ENCODE results near the gene SHISAL2A.

Gene SHISAL2A

GRCh38 chr1:52614671-52615070 is 18.3 kb upstream of the SHISAL2A start:
- TF ChIP-seq TAF1 (IDR thresholded peaks at IDR 0.05; ENCODE audit: low read depth): no peak
- TF ChIP-seq, protein P1, sequence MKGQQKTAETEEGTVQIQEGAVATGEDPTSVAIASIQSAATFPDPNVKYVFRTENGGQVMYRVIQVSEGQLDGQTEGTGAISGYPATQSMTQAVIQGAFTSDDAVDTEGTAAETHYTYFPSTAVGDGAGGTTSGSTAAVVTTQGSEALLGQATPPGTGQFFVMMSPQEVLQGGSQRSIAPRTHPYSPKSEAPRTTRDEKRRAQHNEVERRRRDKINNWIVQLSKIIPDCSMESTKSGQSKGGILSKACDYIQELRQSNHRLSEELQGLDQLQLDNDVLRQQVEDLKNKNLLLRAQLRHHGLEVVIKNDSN (IDR thresholded peaks at IDR 0.05): no peak
- no peak for TF ChIP-seq EP300 (IDR thresholded peaks at IDR 0.05; ENCODE audit: borderline replicate concordance)
- TF ChIP-seq YY1 (IDR thresholded peaks at IDR 0.05; ENCODE audit: low read depth): no peak
- TF ChIP-seq, protein P2, sequence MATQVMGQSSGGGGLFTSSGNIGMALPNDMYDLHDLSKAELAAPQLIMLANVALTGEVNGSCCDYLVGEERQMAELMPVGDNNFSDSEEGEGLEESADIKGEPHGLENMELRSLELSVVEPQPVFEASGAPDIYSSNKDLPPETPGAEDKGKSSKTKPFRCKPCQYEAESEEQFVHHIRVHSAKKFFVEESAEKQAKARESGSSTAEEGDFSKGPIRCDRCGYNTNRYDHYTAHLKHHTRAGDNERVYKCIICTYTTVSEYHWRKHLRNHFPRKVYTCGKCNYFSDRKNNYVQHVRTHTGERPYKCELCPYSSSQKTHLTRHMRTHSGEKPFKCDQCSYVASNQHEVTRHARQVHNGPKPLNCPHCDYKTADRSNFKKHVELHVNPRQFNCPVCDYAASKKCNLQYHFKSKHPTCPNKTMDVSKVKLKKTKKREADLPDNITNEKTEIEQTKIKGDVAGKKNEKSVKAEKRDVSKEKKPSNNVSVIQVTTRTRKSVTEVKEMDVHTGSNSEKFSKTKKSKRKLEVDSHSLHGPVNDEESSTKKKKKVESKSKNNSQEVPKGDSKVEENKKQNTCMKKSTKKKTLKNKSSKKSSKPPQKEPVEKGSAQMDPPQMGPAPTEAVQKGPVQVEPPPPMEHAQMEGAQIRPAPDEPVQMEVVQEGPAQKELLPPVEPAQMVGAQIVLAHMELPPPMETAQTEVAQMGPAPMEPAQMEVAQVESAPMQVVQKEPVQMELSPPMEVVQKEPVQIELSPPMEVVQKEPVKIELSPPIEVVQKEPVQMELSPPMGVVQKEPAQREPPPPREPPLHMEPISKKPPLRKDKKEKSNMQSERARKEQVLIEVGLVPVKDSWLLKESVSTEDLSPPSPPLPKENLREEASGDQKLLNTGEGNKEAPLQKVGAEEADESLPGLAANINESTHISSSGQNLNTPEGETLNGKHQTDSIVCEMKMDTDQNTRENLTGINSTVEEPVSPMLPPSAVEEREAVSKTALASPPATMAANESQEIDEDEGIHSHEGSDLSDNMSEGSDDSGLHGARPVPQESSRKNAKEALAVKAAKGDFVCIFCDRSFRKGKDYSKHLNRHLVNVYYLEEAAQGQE (IDR thresholded peaks at IDR 0.05; ENCODE audit: low read depth): no peak
- TF ChIP-seq RAD21 (IDR thresholded peaks at IDR 0.05; ENCODE audit: low read depth): no peak
- no peak for TF ChIP-seq NFIC (IDR thresholded peaks at IDR 0.05)

DNA sequence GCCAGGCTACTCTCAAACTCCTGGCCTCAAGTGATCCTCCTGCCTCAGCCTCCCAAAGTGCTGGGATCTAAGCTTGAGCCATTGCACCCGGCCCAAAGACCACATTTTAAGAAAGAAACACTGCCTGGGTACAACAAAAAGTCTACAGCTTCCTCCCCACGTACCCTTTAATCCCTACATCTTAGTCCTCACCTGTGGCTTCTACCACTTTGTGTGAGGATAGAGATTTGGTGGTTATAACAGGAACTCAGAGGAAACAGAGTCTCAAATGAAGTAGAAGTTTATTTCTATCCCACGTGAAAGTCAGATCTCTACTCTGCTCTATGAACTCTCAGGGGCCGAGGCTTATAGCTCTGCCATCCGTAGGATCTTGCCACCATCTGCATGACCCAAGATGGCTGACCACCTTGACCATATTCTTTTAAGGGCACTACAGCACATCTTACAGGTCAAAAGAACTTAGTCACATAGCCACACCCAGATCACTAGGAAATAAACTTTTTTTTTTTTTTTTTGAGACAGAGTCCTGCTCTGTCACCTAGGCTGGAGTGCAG is 17.4 kb upstream of the SHISAL2A start:
- no peak for TF ChIP-seq YY1 (IDR thresholded peaks at IDR 0.05; ENCODE audit: low read depth)
- TF ChIP-seq CEBPB (IDR thresholded peaks at IDR 0.05): no peak
- TF ChIP-seq EP300 (IDR thresholded peaks at IDR 0.05; ENCODE audit: borderline replicate concordance): no peak
- no peak for TF ChIP-seq MAX (IDR thresholded peaks at IDR 0.05)
- no peak for TF ChIP-seq TCF12 (IDR thresholded peaks at IDR 0.05; ENCODE audit: low read depth)
- no peak for TF ChIP-seq ZBTB7A (IDR thresholded peaks at IDR 0.05; ENCODE audit: low read depth)
- TF ChIP-seq FOXM1 (IDR thresholded peaks at IDR 0.05; ENCODE audit: borderline replicate concordance, low read depth): no peak
- no peak for TF ChIP-seq NFIC (IDR thresholded peaks at IDR 0.05)
- no peak for TF ChIP-seq TAF1 (IDR thresholded peaks at IDR 0.05; ENCODE audit: low read depth)
- TF ChIP-seq, protein P2 (IDR thresholded peaks at IDR 0.05; ENCODE audit: low read depth): no peak
- TF ChIP-seq, protein P1 (IDR thresholded peaks at IDR 0.05): no peak
- TF ChIP-seq RAD21 (IDR thresholded peaks at IDR 0.05; ENCODE audit: low read depth): no peak
- no peak for TF ChIP-seq CREB1 (IDR thresholded peaks at IDR 0.05; ENCODE audit: low read depth)

- no peak for TF ChIP-seq MAX (IDR thresholded peaks at IDR 0.05)
- TF ChIP-seq CEBPB (IDR thresholded peaks at IDR 0.05): no peak
- no peak for TF ChIP-seq TCF12 (IDR thresholded peaks at IDR 0.05; ENCODE audit: low read depth)
- no peak for TF ChIP-seq NFIC (IDR thresholded peaks at IDR 0.05)
- TF ChIP-seq EP300 (IDR thresholded peaks at IDR 0.05; ENCODE audit: borderline replicate concordance): no peak
Observed at GRCh38 chr1:52621950-52622349, 11.0 kb upstream of the SHISAL2A start.

DNA sequence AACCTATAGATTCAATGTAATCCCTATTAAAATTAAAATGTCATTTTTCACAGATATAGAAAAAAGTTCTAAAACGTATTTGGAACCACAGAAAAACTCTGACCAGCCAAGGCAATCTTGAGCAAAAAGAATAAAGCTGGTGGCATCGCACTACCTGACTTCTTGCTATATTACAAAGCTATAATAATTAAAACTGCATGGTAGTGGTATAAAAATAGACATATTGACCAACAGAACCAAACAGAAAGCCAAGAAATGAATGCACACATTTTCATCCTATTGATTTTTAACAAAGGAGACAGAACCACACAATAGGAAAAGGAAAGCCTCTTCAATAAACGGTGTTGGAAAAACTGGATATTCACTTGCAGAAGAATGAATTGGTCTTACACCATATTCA is 9.2 kb upstream of the SHISAL2A start:
- TF ChIP-seq YY1 (IDR thresholded peaks at IDR 0.05; ENCODE audit: low read depth): no peak
- TF ChIP-seq EP300 (IDR thresholded peaks at IDR 0.05; ENCODE audit: borderline replicate concordance): no peak
- TF ChIP-seq RAD21 (IDR thresholded peaks at IDR 0.05; ENCODE audit: low read depth): no peak
- TF ChIP-seq CEBPB (IDR thresholded peaks at IDR 0.05): no peak
- no peak for TF ChIP-seq NFIC (IDR thresholded peaks at IDR 0.05)
- TF ChIP-seq TCF12 (IDR thresholded peaks at IDR 0.05; ENCODE audit: low read depth): no peak
- TF ChIP-seq TAF1 (IDR thresholded peaks at IDR 0.05; ENCODE audit: low read depth): no peak
- no peak for TF ChIP-seq ZBTB7A (IDR thresholded peaks at IDR 0.05; ENCODE audit: low read depth)
- no peak for TF ChIP-seq TEAD4 (IDR thresholded peaks at IDR 0.05)
- TF ChIP-seq, protein P1 (IDR thresholded peaks at IDR 0.05): no peak
- TF ChIP-seq, protein P2 (IDR thresholded peaks at IDR 0.05; ENCODE audit: low read depth): no peak
- TF ChIP-seq MAX (IDR thresholded peaks at IDR 0.05): no peak
- no peak for TF ChIP-seq CREB1 (IDR thresholded peaks at IDR 0.05; ENCODE audit: low read depth)
